HepG2 (cell line): ENCODE results near the gene RAB20. TPM values are rescaled to one million over a fixed set of nuclear protein-coding genes. Genes with fewer than 3 reads are reported as not detected.

Experiments used
- ARNT ChIP-seq: fragments of 450-650 bp; IDR thresholded peaks from 2 replicates; pipeline ENCODE4 v1.6.1; 2017
- ATF4 ChIP-seq, 2 experiments: fragments of 450-650 bp in 1 of 2; sonication (generic) in 1 of 2; formaldehyde crosslinking; IDR thresholded peaks; 2 replicates each; pipeline versions ENCODE4 v1.5.0 to v1.8.0; 2020 to 2022; ENCODE audit warnings: mild to moderate bottlenecking in 1 of 2, missing genetic modification reagents in 1 of 2
- BCL6 ChIP-seq: IDR thresholded peaks from 2 replicates; pipeline ENCODE4 v1.6.1; 2016; ENCODE audit warnings: missing genetic modification reagents, missing compliant biosample characterization
- CBFB ChIP-seq: sonication (generic); formaldehyde crosslinking; IDR thresholded peaks from 2 replicates; pipeline ENCODE4 v1.4.0; 2020; ENCODE audit warnings: missing genetic modification reagents
- CTCF ChIP-seq: sonication (generic); formaldehyde crosslinking; IDR thresholded peaks from 2 replicates; pipeline ENCODE4 v1.5.0; 2020; ENCODE audit warnings: mild to moderate bottlenecking, missing genetic modification reagents, moderate library complexity
- DMTF1 ChIP-seq: sonication (generic); formaldehyde crosslinking; IDR thresholded peaks from 2 replicates; pipeline ENCODE4 v1.4.0; 2020; ENCODE audit warnings: mild to moderate bottlenecking, missing genetic modification reagents
- ESRRA ChIP-seq: sonication (generic); formaldehyde crosslinking; IDR thresholded peaks from 2 replicates; pipeline ENCODE4 v1.5.1; 2020; ENCODE audit warnings: mild to moderate bottlenecking, low read depth, missing genetic modification reagents
- HES4 ChIP-seq: sonication (generic); formaldehyde crosslinking; IDR thresholded peaks from 2 replicates; pipeline ENCODE4 v1.9.0; 2021; ENCODE audit warnings: mild to moderate bottlenecking, missing genetic modification reagents, borderline replicate concordance
- MATR3 ChIP-seq: sonication (generic); formaldehyde crosslinking; IDR thresholded peaks from 2 replicates; pipeline ENCODE4 v1.4.0; 2020; ENCODE audit warnings: missing genetic modification reagents
- MED1 ChIP-seq: sonication (generic); formaldehyde crosslinking; IDR thresholded peaks from 2 replicates; pipeline ENCODE4 v1.4.0; 2020; ENCODE audit warnings: missing genetic modification reagents
- NFRKB ChIP-seq: fragments of 450-650 bp; IDR thresholded peaks from 2 replicates; pipeline ENCODE4 v1.6.1; 2017
- RARA ChIP-seq: IDR thresholded peaks from 2 replicates; pipeline ENCODE4 v1.6.1; 2016; ENCODE audit warnings: missing genetic modification reagents, missing compliant biosample characterization
- RFX3 ChIP-seq: IDR thresholded peaks from 2 replicates; pipeline ENCODE4 v1.6.1; 2016; ENCODE audit warnings: missing biosample characterization, missing genetic modification reagents
- STAG1 ChIP-seq: sonication (generic); formaldehyde crosslinking; IDR thresholded peaks from 2 replicates; pipeline ENCODE4 v1.4.0; 2020; ENCODE audit warnings: missing genetic modification reagents
- TAF1 ChIP-seq: sonication (generic); formaldehyde crosslinking; IDR thresholded peaks from 2 replicates; pipeline ENCODE4 v1.4.0; 2020; ENCODE audit warnings: missing genetic modification reagents
- TERF1 ChIP-seq: sonication (generic); formaldehyde crosslinking; IDR thresholded peaks from 2 replicates; pipeline ENCODE4 v1.8.0; 2022; ENCODE audit warnings: mild to moderate bottlenecking, missing genetic modification reagents, moderate library complexity
- XBP1 ChIP-seq: sonication (generic); formaldehyde crosslinking; IDR thresholded peaks from 2 replicates; pipeline ENCODE4 v1.5.0; 2020; ENCODE audit warnings: missing genetic modification reagents
- ZKSCAN8 ChIP-seq: IDR thresholded peaks from 2 replicates; pipeline ENCODE4 v1.6.1; 2016; ENCODE audit warnings: borderline replicate concordance, missing genetic modification reagents, missing compliant biosample characterization
- ZNF256 ChIP-seq: sonication (generic); formaldehyde crosslinking; conservative IDR thresholded peaks from 2 replicates; pipeline ENCODE4 v1.4.0; 2020; ENCODE audit warnings: missing genetic modification reagents
- ZNF691 ChIP-seq: sonication (generic); formaldehyde crosslinking; IDR thresholded peaks from 2 replicates; pipeline ENCODE4 v1.4.0; 2020; ENCODE audit warnings: missing genetic modification reagents, low read depth, mild to moderate bottlenecking, borderline replicate concordance
- polyA plus RNA-seq, 8 experiments: library from polyadenylated mRNA; depleted of rRNA in 3 of 8; stranded (reverse) in 7 of 8; unstranded in 1 of 8; fragments of >200 nt; fragmentation: Illumina TruSeq in 4 of 8; extraction: Trizol in 4 of 8; gene quantifications; 2 replicates each; pipeline versions ENCODE4 v1.2.1 to v1.2.3, GENCODE V29; 2011 to 2016; ENCODE audit warnings: low read depth in 4 of 8, missing spikeins in 1 of 8, mixed read lengths in 1 of 8; ENCODE audit not compliant: insufficient read depth in 1 of 8
- total RNA-seq, 5 experiments: library from RNA; depleted of rRNA; stranded (reverse); fragments of >200 nt; fragmentation: Illumina TruSeq; extraction: Trizol; gene quantifications; 2 replicates each; pipeline ENCODE4 v1.2.3, GENCODE V29; 2016; ENCODE audit warnings: low read depth in 1 of 5

RAB20 gene
- total and polyA plus RNA-seq, 2 of the 13 experiments (the other 11 are each of a cell fraction or from before 2014, with no cell fraction given) = 15.6 to 30.5 TPM

GRCh38 chr13:110575322-110576069 is 14.0 kb upstream of the RAB20 start (continued):
- peak; percentile 72 for TF ChIP-seq CTCF (CRISPR knock-in tag)
- TF ChIP-seq NFRKB = no peak
- no peak for TF ChIP-seq HES4 (CRISPR knock-in tag)
- TF ChIP-seq ZNF691 = 0 out of 2 replicates have a peak, but pooled peaks have one; percentile 7
- no peak for TF ChIP-seq TERF1
- no peak for TF ChIP-seq ZKSCAN8 (CRISPR knock-in tag)
- no peak for TF ChIP-seq ATF4 (CRISPR knock-in tag; IDR thresholded peaks at IDR 0.05)
- no peak for TF ChIP-seq BCL6 (CRISPR knock-in tag)
- peak; percentile 60 for TF ChIP-seq STAG1 (CRISPR knock-in tag)
- TF ChIP-seq MATR3 = no peak
- TF ChIP-seq MED1 (CRISPR knock-in tag) = no peak
- TF ChIP-seq DMTF1 = no peak
- no peak for TF ChIP-seq ZNF256 (CRISPR knock-in tag)
- no peak for TF ChIP-seq RFX3 (CRISPR knock-in tag)
- TF ChIP-seq CBFB (CRISPR knock-in tag) = no peak
- no peak for TF ChIP-seq ESRRA (CRISPR knock-in tag)
- no peak for TF ChIP-seq XBP1 (CRISPR knock-in tag)
- TF ChIP-seq ARNT = no peak
- 0 out of 2 replicates have a peak, but pooled peaks have one; percentile 18 for TF ChIP-seq TAF1 (CRISPR knock-in tag)
- TF ChIP-seq RARA (CRISPR knock-in tag) = no peak
- TF ChIP-seq, all 625 proteins: peak for 8
